Measurements from ENCODE around the gene FARS2.

GRCh38 chr6:5670811-5671561, 409.7 kb downstream of the FARS2 start:
- TF ChIP-seq, protein P1, sequence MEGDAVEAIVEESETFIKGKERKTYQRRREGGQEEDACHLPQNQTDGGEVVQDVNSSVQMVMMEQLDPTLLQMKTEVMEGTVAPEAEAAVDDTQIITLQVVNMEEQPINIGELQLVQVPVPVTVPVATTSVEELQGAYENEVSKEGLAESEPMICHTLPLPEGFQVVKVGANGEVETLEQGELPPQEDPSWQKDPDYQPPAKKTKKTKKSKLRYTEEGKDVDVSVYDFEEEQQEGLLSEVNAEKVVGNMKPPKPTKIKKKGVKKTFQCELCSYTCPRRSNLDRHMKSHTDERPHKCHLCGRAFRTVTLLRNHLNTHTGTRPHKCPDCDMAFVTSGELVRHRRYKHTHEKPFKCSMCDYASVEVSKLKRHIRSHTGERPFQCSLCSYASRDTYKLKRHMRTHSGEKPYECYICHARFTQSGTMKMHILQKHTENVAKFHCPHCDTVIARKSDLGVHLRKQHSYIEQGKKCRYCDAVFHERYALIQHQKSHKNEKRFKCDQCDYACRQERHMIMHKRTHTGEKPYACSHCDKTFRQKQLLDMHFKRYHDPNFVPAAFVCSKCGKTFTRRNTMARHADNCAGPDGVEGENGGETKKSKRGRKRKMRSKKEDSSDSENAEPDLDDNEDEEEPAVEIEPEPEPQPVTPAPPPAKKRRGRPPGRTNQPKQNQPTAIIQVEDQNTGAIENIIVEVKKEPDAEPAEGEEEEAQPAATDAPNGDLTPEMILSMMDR (IDR thresholded peaks at IDR 0.05), result no peak
- TF ChIP-seq POLR2A (IDR thresholded peaks at IDR 0.05), result no peak
